BJ (cell line): ENCODE data around the gene SKP2. TPM values are rescaled to one million over a fixed set of nuclear protein-coding genes. Genes with fewer than 3 reads are reported as not detected.

Source experiments
- CTCF ChIA-PET: fragments of 350-600 bp; formaldehyde crosslinking; extraction: SDS; loops from one replicate; lab custom pipeline; 2021; ENCODE audit warnings: antibody characterized with exemption, inconsistent platforms; lab: Yijun Ruan, JAX
- POLR2A ChIA-PET: fragments of 300-600 bp; sonication (Branson Sonifier 250); formaldehyde crosslinking; extraction: SDS; loops from one replicate; lab custom pipeline; 2021; ENCODE audit warnings: antibody characterized with exemption; lab: Charles Lee
- DNase-seq: peaks from one replicate; pipeline ENCODE4 v3.0.0-alpha.2; 2011; ENCODE audit warnings: low read depth
- H3K27me3 ChIP-seq: 2 replicates; pipeline ENCODE4 v1.6.0; 2011; ENCODE audit warnings: low read length; ENCODE audit not compliant: control insufficient read depth, insufficient read depth
- H3K36me3 ChIP-seq: 2 replicates; pipeline ENCODE4 v1.5.1; 2011; ENCODE audit warnings: low read length; ENCODE audit not compliant: control insufficient read depth, insufficient read depth
- H3K4me3 ChIP-seq: 2 replicates; pipeline ENCODE4 v1.5.1; 2011; ENCODE audit warnings: low read depth, mild to moderate bottlenecking, control low read depth, low read length
- CTCF ChIP-seq: IDR thresholded peaks from 2 replicates; pipeline ENCODE4 v1.5.1; 2011; ENCODE audit warnings: low read depth, mild to moderate bottlenecking, control low read depth, inconsistent platforms, low read length, moderate library complexity; ENCODE audit not compliant: insufficient read depth
- polyA plus RNA-seq: library from polyadenylated mRNA; depleted of rRNA; stranded (reverse); fragments of >200 nt; gene quantifications from 2 replicates; pipeline ENCODE4 v1.2.3, GENCODE V29; 2011

The SKP2 gene
- polyA plus RNA-seq, 1 experiment: 22.0 TPM

DNA sequence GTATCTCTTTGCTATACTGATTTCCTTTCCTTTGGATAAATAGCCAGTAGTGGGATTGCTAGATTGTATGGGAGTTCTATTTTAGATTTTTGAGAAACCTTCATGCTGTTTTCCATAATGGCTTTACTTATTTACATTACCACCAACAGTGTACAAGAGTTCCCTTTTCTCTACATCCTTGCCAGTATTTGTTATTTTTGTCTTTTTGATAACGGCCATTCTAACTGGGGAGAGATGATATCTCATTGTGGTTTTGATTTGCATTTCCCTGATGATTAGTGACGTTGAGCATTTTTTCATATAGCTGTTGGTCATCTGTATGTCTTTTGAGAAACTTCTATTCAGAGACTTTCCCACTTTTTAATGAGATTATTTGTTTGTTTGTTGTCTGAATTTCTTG is 64.0 kb downstream of the SKP2 start:
- ChIA-PET POLR2A (no interaction called here), CTCF (no interaction called here)
- Histone ChIP-seq H3K4me3 (no peak overlapping the region), H3K27me3 (no peaks in the 10 kb centered on the region), H3K36me3 (peaks cover 3% of the 10 kb centered on the region; the same call in 1 of the 2 replicates)
- no peak for DNase-seq
- TF ChIP-seq CTCF: no peak

- CTCF ChIA-PET: interaction anchor here (1.1 to 1.3 kb wide), 2 partner anchors 47 to 88 kb away, joined by 3 to 4 read pairs; no protein-coding TSS in a partner anchor
Observed at GRCh38 chr5:36217567-36217966, 65.7 kb downstream of the SKP2 start.

GRCh38 chr5:36217988-36218387 is 66.1 kb downstream of the SKP2 start:
- H3K4me3 ChIP-seq: no peak overlapping the region
- no peak for TF ChIP-seq CTCF
- ChIA-PET POLR2A (no interaction called here), CTCF (interaction anchor here (1.1 to 1.3 kb wide), 3 partner anchors 15 to 87 kb away, joined by 3 to 5 read pairs (median 4); no protein-coding TSS in a partner anchor)
- peaks cover 4% of the 10 kb centered on the region; the same call in 1 of the 2 replicates for H3K36me3 ChIP-seq
- no peak for DNase-seq
- no peaks in the 10 kb centered on the region for H3K27me3 ChIP-seq

More at GRCh38 chr5:36217567-36217966, 65.7 kb downstream of the SKP2 start:
- TF ChIP-seq CTCF: no peak
- Histone ChIP-seq H3K4me3 (no peak overlapping the region), H3K36me3 (peaks cover 4% of the 10 kb centered on the region; the same call in 1 of the 2 replicates), H3K27me3 (no peaks in the 10 kb centered on the region)
- no peak for DNase-seq
- POLR2A ChIA-PET: no interaction called here

GRCh38 chr5:36222620-36223019 is 70.7 kb downstream of the SKP2 start:
- no peak for TF ChIP-seq CTCF
- no peaks in the 10 kb centered on the region for H3K27me3 ChIP-seq
- H3K36me3 ChIP-seq: peaks cover 4% of the 10 kb centered on the region; the same call in 1 of the 2 replicates
- ChIA-PET CTCF (no interaction called here), POLR2A (interaction anchor here (0.6 kb wide), 1 partner anchor 396 kb away, joined by 5 read pairs; no protein-coding TSS in a partner anchor)
- no peak overlapping the region for H3K4me3 ChIP-seq
- DNase-seq: no peak

DNA sequence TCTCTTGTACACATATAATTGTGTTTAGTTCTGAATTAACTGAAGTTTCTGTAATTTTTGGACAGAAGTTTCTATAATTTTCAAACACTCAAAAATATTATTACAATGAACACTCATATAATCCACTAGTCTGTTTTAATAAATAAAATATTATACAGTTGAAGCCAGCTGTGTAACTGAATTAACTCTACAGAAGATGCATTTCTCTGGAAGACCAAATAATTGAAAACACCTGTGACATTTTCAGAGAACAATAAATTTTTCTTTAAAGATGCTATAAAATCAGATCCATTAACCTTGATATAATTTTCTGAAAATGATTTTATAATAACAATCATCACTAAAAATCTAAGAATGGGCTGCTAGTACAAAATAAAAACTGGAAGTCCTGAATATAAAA is 75.1 kb downstream of the SKP2 start:
- ChIA-PET CTCF (interaction anchor here (1.2 to 1.7 kb wide), 2 partner anchors 11 to 15 kb away, joined by 4 to 5 read pairs; partner anchors contain the start of gene NADK2), POLR2A (no interaction called here)
- no peak for TF ChIP-seq CTCF
- Histone ChIP-seq H3K36me3 (no peaks in the 10 kb centered on the region), H3K27me3 (no peaks in the 10 kb centered on the region), H3K4me3 (no peak overlapping the region)
- no peak for DNase-seq
